HEK293 (cell line): ENCODE results near the gene FAM89B.
A peak's percentile ranks its signal among the peaks of the same experiment; 100 is the strongest.

Experiments used
- GLIS1 ChIP-seq: fragments of 450-650 bp; formaldehyde crosslinking; IDR thresholded peaks from 2 replicates; pipeline ENCODE4 v1.5.1; 2016; ENCODE audit warnings: missing biosample characterization, missing genetic modification characterization
- PRDM2 ChIP-seq: fragments of 450-650 bp; formaldehyde crosslinking; IDR thresholded peaks from 2 replicates; pipeline ENCODE4 v1.5.1; 2016; ENCODE audit warnings: missing biosample characterization, missing genetic modification characterization, borderline replicate concordance
- RBAK ChIP-seq: fragments of 450-650 bp; formaldehyde crosslinking; IDR thresholded peaks from 2 replicates; pipeline ENCODE4 v1.5.1; 2016; ENCODE audit warnings: missing biosample characterization, missing genetic modification characterization
- SALL2 ChIP-seq: fragments of 450-650 bp; formaldehyde crosslinking; IDR thresholded peaks from 2 replicates; pipeline ENCODE4 v1.5.0; 2017; ENCODE audit warnings: missing biosample characterization, mild to moderate bottlenecking, missing genetic modification characterization, borderline replicate concordance
- ZBTB20 ChIP-seq: fragments of 450-650 bp; formaldehyde crosslinking; IDR thresholded peaks from 2 replicates; pipeline ENCODE4 v1.5.1; 2016; ENCODE audit warnings: missing biosample characterization, missing genetic modification characterization
- ZBTB8A ChIP-seq: fragments of 450-650 bp; formaldehyde crosslinking; IDR thresholded peaks from 2 replicates; pipeline ENCODE4 v1.5.1; 2016; ENCODE audit warnings: missing biosample characterization, missing genetic modification characterization
- ZIC2 ChIP-seq: fragments of 450-650 bp; formaldehyde crosslinking; IDR thresholded peaks from 2 replicates; pipeline ENCODE4 v1.5.1; 2016; ENCODE audit warnings: missing biosample characterization, missing genetic modification characterization
- ZNF184 ChIP-seq: fragments of 450-650 bp; IDR thresholded peaks from 2 replicates; pipeline ENCODE4 v1.5.1; 2018; ENCODE audit warnings: missing biosample characterization, mild to moderate bottlenecking, missing genetic modification characterization
- ZNF26 ChIP-seq: fragments of 450-650 bp; formaldehyde crosslinking; IDR thresholded peaks from 2 replicates; pipeline ENCODE4 v1.5.1; 2016; ENCODE audit warnings: missing biosample characterization, missing genetic modification characterization
- ZNF335 ChIP-seq: fragments of 450-650 bp; formaldehyde crosslinking; conservative IDR thresholded peaks from 2 replicates; pipeline ENCODE4 v1.5.1; 2016; ENCODE audit warnings: missing biosample characterization, missing genetic modification characterization
- ZNF366 ChIP-seq: fragments of 450-650 bp; formaldehyde crosslinking; conservative IDR thresholded peaks from 2 replicates; pipeline ENCODE4 v1.5.1; 2016; ENCODE audit warnings: missing biosample characterization, missing genetic modification characterization
- ZNF394 ChIP-seq: fragments of 450-650 bp; formaldehyde crosslinking; IDR thresholded peaks from 2 replicates; pipeline ENCODE4 v1.5.1; 2016; ENCODE audit warnings: missing biosample characterization, missing genetic modification characterization, mild to moderate bottlenecking, moderate library complexity, borderline replicate concordance
- ZNF426 ChIP-seq: fragments of 450-650 bp; formaldehyde crosslinking; IDR thresholded peaks from 2 replicates; pipeline ENCODE4 v1.5.1; 2017; ENCODE audit warnings: missing biosample characterization, missing genetic modification characterization, mild to moderate bottlenecking, inconsistent platforms, moderate library complexity
- ZNF433 ChIP-seq: fragments of 450-650 bp; formaldehyde crosslinking; IDR thresholded peaks from 2 replicates; pipeline ENCODE4 v1.5.1; 2016; ENCODE audit warnings: missing biosample characterization, missing genetic modification characterization, low read depth
- ZNF529 ChIP-seq: fragments of 450-650 bp; formaldehyde crosslinking; IDR thresholded peaks from 2 replicates; pipeline ENCODE4 v1.5.1; 2017; ENCODE audit warnings: missing genetic modification characterization, missing biosample characterization; ENCODE audit not compliant: insufficient replicate concordance
- ZNF558 ChIP-seq: fragments of 450-650 bp; formaldehyde crosslinking; IDR thresholded peaks from 2 replicates; pipeline ENCODE4 v1.5.1; 2016; ENCODE audit warnings: missing biosample characterization, missing genetic modification characterization
- ZNF561 ChIP-seq: fragments of 450-650 bp; IDR thresholded peaks from 2 replicates; pipeline ENCODE4 v1.5.1; 2018; ENCODE audit warnings: missing biosample characterization, missing genetic modification characterization, borderline replicate concordance
- ZNF600 ChIP-seq: fragments of 450-650 bp; formaldehyde crosslinking; IDR thresholded peaks from 2 replicates; pipeline ENCODE4 v1.5.1; 2016; ENCODE audit warnings: missing biosample characterization, missing genetic modification characterization
- ZNF639 ChIP-seq: fragments of 450-650 bp; formaldehyde crosslinking; IDR thresholded peaks from 2 replicates; pipeline ENCODE4 v1.5.1; 2016; ENCODE audit warnings: missing biosample characterization, missing genetic modification characterization
- ZNF670 ChIP-seq: fragments of 450-650 bp; formaldehyde crosslinking; IDR thresholded peaks from 2 replicates; pipeline ENCODE4 v1.5.1; 2016; ENCODE audit warnings: missing biosample characterization, missing genetic modification characterization, low read depth
- ZNF701 ChIP-seq: fragments of 450-650 bp; formaldehyde crosslinking; IDR thresholded peaks from 2 replicates; pipeline ENCODE4 v1.5.1; 2016; ENCODE audit warnings: missing biosample characterization, missing genetic modification characterization
- ZNF776 ChIP-seq: fragments of 450-650 bp; formaldehyde crosslinking; IDR thresholded peaks from 2 replicates; pipeline ENCODE4 v1.5.0; 2017; ENCODE audit warnings: missing biosample characterization, missing genetic modification characterization, borderline replicate concordance

FAM89B gene

GRCh38 chr11:65560555-65561418 lies 11.6 kb upstream of the FAM89B start (continued):
- TF ChIP-seq ZNF639 = no peak
- no peak for TF ChIP-seq ZNF426 (tag by site-specific recombination)
- TF ChIP-seq ZNF558 (tag by site-specific recombination) = no peak
- TF ChIP-seq SALL2 (tag by site-specific recombination) = no peak
- no peak for TF ChIP-seq ZNF26
- no peak for TF ChIP-seq ZNF600 (tag by site-specific recombination)
- TF ChIP-seq PRDM2 = no peak
- TF ChIP-seq ZBTB8A (tag by site-specific recombination) = peak; percentile 48
- peak; percentile 75 for TF ChIP-seq ZIC2 (tag by site-specific recombination)
- no peak for TF ChIP-seq ZNF366 (tag by site-specific recombination)
- TF ChIP-seq GLIS1 = peak; percentile 27; the same call in 1 of the 2 replicates
- TF ChIP-seq ZNF184 = no peak
- no peak for TF ChIP-seq ZNF670 (tag by site-specific recombination)
- peak; percentile 55 for TF ChIP-seq ZNF335
- TF ChIP-seq ZNF776 = no peak
- TF ChIP-seq ZNF561 (tag by site-specific recombination) = no peak
- TF ChIP-seq ZNF529 = no peak
- no peak for TF ChIP-seq RBAK (tag by site-specific recombination)
- TF ChIP-seq ZNF394 = no peak
- TF ChIP-seq ZNF433 = no peak
- no peak for TF ChIP-seq ZNF701 (tag by site-specific recombination)
- peak; percentile 98 for TF ChIP-seq ZBTB20 (tag by site-specific recombination)
